ENCODE data around the gene NLRC5.
A peak's percentile ranks its signal among the peaks of the same experiment; 100 is the strongest.

NLRC5 gene

DNA sequence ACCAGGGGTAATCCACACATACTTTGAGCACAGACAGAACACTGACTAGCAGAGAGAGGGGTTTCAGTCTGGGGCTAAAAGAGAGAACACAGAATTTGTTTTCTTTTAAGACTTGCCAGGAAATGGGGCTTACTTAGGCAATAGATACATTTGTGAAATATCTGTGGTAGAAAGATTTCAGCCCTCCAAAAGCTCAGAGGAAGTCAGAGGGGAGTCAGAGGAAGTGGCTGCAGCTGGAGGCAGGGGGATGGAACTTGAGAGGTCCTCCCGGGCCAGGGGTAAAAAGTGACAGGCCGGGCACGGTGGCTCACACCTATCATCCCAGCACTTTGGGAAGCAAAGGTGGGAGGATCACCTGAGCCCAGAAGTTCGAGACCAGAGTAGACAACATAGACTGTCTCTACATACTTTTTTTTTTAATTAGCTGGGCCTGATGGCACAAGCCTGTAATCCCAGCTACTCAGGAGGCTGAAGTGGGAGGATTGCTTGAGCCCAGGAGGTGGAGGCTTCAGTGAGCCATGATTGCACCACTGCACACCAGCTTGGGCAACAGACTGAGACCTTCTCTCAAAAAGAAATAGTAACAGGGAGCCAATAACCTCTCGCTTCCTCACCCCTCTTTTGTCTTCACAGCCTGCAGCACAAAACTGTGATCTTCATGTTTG is 49.9 kb downstream of the NLRC5 start:
- Histone ChIP-seq H3K79me2 (ENCODE audit: control insufficient read depth, insufficient read depth, low read length, unreplicated experiment) (no peaks in the 10 kb centered on the region), H3K4me1 (ENCODE audit: control insufficient read depth, insufficient read depth, low read length, unreplicated experiment) (peaks cover 34% of the 10 kb centered on the region), H2AFZ (ENCODE audit: low read length, unreplicated experiment) (no peak overlapping the region), H3K4me3 (ENCODE audit: low read depth, low read length) (no peak overlapping the region), H3K27ac (ENCODE audit: low read depth, low read length) (peak overlapping the region; percentile 68), H3K27me3 (ENCODE audit: insufficient read depth, low read length) (no peaks in the 10 kb centered on the region), H3K36me3 (ENCODE audit: insufficient read depth, low read length) (peaks cover 27% of the 10 kb centered on the region)

DNA sequence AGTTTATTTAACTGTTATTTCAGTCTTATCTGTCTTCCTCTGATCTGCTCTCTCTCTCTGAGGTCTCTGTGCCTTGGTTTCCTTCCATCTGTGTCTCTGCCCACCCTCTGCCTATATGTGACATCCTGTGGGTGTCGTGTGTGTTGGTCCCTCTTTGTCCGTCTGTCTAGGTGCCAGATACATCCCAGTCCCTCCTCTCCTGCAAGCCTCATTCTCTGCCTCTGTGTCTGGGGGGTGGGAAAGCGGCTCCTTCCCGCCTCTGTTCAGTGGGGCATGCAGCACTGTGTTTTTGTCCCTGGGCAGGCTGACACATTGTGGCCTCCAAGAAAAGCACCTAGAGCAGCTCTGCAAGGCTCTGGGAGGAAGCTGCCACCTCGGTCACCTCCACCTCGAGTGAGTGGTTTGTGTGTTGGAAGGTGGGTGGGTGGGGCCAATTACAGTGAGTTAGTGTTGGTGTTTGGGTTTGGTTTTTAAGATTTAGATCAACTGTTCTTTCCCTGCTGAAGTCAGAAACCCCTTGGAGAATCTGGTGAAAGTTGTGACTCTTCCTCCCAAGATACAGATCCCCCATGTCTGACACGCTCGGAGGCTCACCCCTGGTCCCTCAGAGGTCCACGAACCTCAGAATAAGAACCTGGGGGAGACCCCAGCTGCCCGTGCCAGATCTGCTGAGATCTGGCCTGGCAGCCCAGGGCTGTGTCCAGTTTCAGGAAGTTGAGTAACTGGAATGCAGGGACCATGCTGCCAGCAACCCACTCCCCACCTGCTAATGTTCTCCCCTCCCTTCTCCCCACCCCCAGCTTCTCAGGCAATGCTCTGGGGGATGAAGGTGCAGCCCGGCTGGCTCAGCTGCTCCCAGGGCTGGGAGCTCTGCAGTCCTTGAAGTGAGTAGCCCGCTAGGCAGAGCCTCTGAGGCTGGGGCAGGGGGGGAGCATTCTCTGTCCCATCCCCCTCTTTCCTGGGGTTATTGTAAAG is 52.1 kb downstream of the NLRC5 start:
- peaks cover 29% of the 10 kb centered on the region for H3K36me3 ChIP-seq (ENCODE audit: insufficient read depth, low read length)
- peaks cover 34% of the 10 kb centered on the region for H3K4me1 ChIP-seq (ENCODE audit: control insufficient read depth, insufficient read depth, low read length, unreplicated experiment)
- no peaks in the 10 kb centered on the region for H3K79me2 ChIP-seq (ENCODE audit: control insufficient read depth, insufficient read depth, low read length, unreplicated experiment)
- H3K27ac ChIP-seq (ENCODE audit: low read depth, low read length) = no peak overlapping the region
- no peak overlapping the region for H2AFZ ChIP-seq (ENCODE audit: low read length, unreplicated experiment)
- H3K27me3 ChIP-seq (ENCODE audit: insufficient read depth, low read length) = no peaks in the 10 kb centered on the region
- H3K4me3 ChIP-seq (ENCODE audit: low read depth, low read length) = no peak overlapping the region

DNA sequence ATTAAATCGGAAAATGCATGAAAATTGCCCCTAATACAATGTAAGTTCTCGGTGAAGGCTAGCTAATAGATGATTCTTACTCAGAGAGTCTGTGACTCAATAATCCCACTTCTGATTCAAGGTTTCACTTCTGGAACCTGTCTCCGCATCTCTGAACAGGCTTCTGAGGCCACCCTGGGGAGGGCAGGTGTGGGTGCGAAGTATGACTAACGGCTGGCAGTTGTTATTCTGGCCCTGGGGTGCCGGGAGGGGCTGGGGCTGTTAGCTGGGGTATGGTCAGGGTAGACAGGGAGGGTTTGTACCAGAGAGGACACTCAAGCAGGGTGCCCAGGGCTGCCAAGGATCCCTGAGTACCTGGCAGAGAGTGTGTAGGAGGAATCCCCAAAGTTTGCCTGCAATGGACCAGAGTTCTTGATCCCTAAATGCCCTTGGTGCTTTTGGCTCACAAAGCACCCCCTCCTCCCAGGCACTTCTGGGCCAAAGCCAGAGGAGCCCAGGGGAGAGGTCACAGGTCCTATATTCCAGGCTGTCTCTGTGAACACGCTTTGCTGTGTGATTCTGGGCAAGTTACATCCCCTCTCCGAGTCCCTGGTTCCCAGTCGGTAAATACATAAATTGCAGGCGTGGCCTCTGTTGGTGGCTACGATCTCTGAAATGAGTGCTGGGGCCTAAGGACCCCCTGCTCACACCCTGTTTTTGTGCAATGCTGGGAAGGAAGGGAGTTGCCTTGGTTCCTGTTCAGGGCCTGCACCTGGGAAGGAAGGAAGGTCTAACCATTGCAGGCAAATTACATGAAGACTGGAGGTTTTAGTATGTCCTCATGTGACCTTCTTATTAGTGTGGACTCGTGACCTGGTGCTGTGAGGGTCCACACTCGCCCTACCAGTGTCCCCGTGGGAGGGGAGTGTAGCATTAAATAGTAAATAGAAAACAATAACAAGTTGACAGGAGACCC is 53.1 kb downstream of the NLRC5 start:
- Histone ChIP-seq H3K27ac (ENCODE audit: low read depth, low read length) (no peak overlapping the region), H3K4me1 (ENCODE audit: control insufficient read depth, insufficient read depth, low read length, unreplicated experiment) (peaks cover 25% of the 10 kb centered on the region), H3K27me3 (ENCODE audit: insufficient read depth, low read length) (no peaks in the 10 kb centered on the region), H3K4me3 (ENCODE audit: low read depth, low read length) (no peak overlapping the region), H3K79me2 (ENCODE audit: control insufficient read depth, insufficient read depth, low read length, unreplicated experiment) (no peaks in the 10 kb centered on the region), H3K36me3 (ENCODE audit: insufficient read depth, low read length) (peaks cover 26% of the 10 kb centered on the region), H2AFZ (ENCODE audit: low read length, unreplicated experiment) (no peak overlapping the region)

DNA sequence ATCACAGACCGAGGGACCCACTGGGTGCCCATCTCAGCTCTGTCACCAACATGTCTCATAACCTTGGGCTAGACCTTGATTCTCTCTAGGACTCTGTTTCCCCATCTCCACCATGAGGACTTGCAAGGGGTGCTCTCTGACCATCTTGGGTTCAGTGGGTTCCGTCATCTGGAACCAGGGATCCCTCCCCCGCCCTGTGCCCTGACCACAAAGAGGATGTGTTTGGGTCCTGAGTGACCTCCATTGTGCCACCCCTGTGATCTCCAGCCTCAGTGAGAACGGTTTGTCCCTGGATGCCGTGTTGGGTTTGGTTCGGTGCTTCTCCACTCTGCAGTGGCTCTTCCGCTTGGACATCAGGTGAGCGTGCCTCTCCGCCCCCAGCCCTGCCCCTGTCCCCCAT is 53.9 kb downstream of the NLRC5 start:
- Histone ChIP-seq H3K27me3 (ENCODE audit: insufficient read depth, low read length) (no peaks in the 10 kb centered on the region), H3K4me1 (ENCODE audit: control insufficient read depth, insufficient read depth, low read length, unreplicated experiment) (peaks cover 16% of the 10 kb centered on the region), H2AFZ (ENCODE audit: low read length, unreplicated experiment) (no peak overlapping the region), H3K79me2 (ENCODE audit: control insufficient read depth, insufficient read depth, low read length, unreplicated experiment) (no peaks in the 10 kb centered on the region), H3K27ac (ENCODE audit: low read depth, low read length) (no peak overlapping the region), H3K4me3 (ENCODE audit: low read depth, low read length) (no peak overlapping the region), H3K36me3 (ENCODE audit: insufficient read depth, low read length) (peaks cover 22% of the 10 kb centered on the region)

DNA sequence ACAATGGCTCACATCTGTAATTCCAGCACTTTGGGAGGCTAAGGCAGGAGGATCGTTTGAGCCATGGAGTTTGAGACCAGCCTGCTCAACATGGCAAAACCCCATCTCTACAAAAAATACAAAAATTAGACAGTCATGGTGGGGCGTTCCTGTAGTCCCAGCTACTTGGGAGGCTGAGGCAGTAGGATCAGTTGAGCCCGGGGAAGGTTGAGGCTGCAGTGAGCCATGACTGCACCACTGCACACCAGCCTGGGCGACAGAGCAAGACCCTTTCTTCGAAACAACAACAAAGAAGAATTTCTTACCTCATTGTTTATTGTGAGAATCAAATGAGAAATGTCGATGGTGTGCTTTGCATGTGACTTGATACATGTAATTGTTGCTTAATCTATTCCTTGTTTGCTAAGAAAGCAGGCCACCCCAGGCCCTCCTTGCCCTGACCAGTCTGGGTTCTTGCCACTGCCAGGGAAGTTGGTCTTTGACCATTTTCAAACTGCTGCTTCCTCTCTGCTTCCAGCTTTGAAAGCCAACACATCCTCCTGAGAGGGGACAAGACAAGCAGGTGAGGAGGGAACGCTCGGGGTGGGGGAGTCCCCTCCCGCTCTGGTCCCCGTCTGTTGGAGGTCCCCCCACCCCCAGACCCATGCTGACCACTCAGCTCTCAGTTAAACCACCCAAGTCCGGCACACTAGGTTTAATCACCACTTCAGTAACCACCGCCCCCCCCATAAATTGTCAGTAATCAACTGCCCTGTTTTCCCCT is 55.8 kb downstream of the NLRC5 start:
- Histone ChIP-seq H3K4me1 (ENCODE audit: control insufficient read depth, insufficient read depth, low read length, unreplicated experiment) (peaks cover 3% of the 10 kb centered on the region), H3K27ac (ENCODE audit: low read depth, low read length) (no peak overlapping the region), H2AFZ (ENCODE audit: low read length, unreplicated experiment) (no peak overlapping the region), H3K4me3 (ENCODE audit: low read depth, low read length) (no peak overlapping the region), H3K79me2 (ENCODE audit: control insufficient read depth, insufficient read depth, low read length, unreplicated experiment) (no peaks in the 10 kb centered on the region), H3K36me3 (ENCODE audit: insufficient read depth, low read length) (peaks cover 18% of the 10 kb centered on the region), H3K27me3 (ENCODE audit: insufficient read depth, low read length) (no peaks in the 10 kb centered on the region)

DNA sequence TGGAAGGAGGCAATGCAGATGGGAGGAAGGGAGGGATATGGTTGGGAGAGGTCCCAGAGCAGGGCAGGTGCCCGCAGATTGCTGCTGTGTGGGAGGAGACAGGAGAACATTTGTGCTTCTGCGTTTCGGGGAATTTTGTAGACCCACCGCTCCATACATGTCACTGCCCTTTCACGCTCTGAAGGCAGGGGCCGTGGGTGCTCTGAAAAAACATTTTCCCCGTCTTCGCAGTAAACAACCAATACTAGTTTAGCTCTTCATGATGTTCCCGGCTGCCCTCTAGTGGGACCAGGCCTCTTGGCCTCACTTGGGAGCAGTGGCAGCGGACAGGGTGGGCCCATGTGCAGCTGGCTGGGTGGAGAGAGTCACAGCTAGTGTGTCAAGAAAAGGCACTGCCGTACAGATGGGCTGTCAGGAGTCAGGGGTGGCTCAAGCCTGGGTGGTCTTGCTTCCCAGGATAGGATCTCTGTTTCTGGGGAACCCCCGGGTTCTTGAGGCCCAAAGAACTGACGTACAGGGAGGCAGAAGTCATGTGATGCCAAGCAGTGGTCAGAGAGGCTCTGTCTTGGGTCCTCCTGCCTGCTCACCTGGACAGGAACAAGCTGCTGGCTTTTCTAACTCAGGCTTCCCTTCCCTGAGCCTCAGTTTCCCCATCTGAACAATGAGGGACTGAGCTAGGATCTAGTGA is 56.5 kb downstream of the NLRC5 start:
- H3K27me3 ChIP-seq (ENCODE audit: insufficient read depth, low read length) = no peaks in the 10 kb centered on the region
- H3K4me1 ChIP-seq (ENCODE audit: control insufficient read depth, insufficient read depth, low read length, unreplicated experiment) = no peaks in the 10 kb centered on the region
- H3K79me2 ChIP-seq (ENCODE audit: control insufficient read depth, insufficient read depth, low read length, unreplicated experiment) = no peaks in the 10 kb centered on the region
- H2AFZ ChIP-seq (ENCODE audit: low read length, unreplicated experiment) = no peak overlapping the region
- no peak overlapping the region for H3K4me3 ChIP-seq (ENCODE audit: low read depth, low read length)
- peaks cover 12% of the 10 kb centered on the region for H3K36me3 ChIP-seq (ENCODE audit: insufficient read depth, low read length)
- H3K27ac ChIP-seq (ENCODE audit: low read depth, low read length) = no peak overlapping the region

DNA sequence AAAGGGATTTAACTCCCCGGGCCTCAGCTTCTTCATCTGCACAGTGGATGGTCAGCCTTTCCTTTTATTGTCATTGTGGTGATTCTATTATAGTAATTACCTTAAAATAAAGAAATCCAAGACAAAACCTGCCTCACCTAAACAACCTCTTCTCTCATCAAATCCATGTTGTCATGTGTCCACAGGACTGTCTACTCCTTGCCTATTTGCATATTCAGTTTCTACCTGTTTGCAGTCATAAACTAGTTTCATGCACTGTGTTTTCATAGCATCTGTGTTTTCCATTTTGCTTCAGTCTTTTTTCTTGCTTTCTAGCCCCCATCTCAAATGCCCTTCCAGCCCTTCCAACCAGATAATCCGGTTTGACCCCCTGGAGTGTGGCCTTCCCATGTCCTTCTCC is 58.7 kb downstream of the NLRC5 start:
- H2AFZ ChIP-seq (ENCODE audit: low read length, unreplicated experiment) = no peak overlapping the region
- no peak overlapping the region for H3K27ac ChIP-seq (ENCODE audit: low read depth, low read length)
- 0 out of 2 replicates have a peak, but pooled peaks cover 7% of the 10 kb centered on the region for H3K36me3 ChIP-seq (ENCODE audit: insufficient read depth, low read length)
- no peaks in the 10 kb centered on the region for H3K4me1 ChIP-seq (ENCODE audit: control insufficient read depth, insufficient read depth, low read length, unreplicated experiment)
- H3K27me3 ChIP-seq (ENCODE audit: insufficient read depth, low read length) = no peaks in the 10 kb centered on the region
- no peaks in the 10 kb centered on the region for H3K79me2 ChIP-seq (ENCODE audit: control insufficient read depth, insufficient read depth, low read length, unreplicated experiment)
- no peak overlapping the region for H3K4me3 ChIP-seq (ENCODE audit: low read depth, low read length)

DNA sequence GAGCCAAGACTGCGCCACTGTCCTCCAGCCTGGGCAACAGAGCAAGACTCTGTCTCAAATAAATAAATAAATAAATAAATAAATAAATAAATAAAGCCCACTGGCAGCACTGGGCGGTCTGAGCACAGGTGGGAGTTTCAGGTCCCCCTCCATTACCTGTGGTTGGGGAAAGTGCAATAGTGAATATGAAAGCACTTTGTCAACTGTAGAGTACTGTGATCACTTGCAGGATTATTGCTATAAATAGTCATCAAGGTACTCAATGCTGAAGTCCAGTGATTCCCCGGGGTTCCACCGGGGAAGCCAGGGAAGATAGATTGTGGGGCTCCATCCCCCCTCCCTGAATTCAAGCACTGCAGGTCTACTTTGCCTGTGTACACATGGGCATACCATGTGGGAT is 60.3 kb downstream of the NLRC5 start:
- no peaks in the 10 kb centered on the region for H3K27me3 ChIP-seq (ENCODE audit: insufficient read depth, low read length)
- no peak overlapping the region for H3K4me3 ChIP-seq (ENCODE audit: low read depth, low read length)
- no peak overlapping the region for H2AFZ ChIP-seq (ENCODE audit: low read length, unreplicated experiment)
- H3K4me1 ChIP-seq (ENCODE audit: control insufficient read depth, insufficient read depth, low read length, unreplicated experiment) = no peaks in the 10 kb centered on the region
- H3K27ac ChIP-seq (ENCODE audit: low read depth, low read length) = no peak overlapping the region
- 0 out of 2 replicates have a peak, but pooled peaks cover 5% of the 10 kb centered on the region for H3K36me3 ChIP-seq (ENCODE audit: insufficient read depth, low read length)
- H3K79me2 ChIP-seq (ENCODE audit: control insufficient read depth, insufficient read depth, low read length, unreplicated experiment) = no peaks in the 10 kb centered on the region

DNA sequence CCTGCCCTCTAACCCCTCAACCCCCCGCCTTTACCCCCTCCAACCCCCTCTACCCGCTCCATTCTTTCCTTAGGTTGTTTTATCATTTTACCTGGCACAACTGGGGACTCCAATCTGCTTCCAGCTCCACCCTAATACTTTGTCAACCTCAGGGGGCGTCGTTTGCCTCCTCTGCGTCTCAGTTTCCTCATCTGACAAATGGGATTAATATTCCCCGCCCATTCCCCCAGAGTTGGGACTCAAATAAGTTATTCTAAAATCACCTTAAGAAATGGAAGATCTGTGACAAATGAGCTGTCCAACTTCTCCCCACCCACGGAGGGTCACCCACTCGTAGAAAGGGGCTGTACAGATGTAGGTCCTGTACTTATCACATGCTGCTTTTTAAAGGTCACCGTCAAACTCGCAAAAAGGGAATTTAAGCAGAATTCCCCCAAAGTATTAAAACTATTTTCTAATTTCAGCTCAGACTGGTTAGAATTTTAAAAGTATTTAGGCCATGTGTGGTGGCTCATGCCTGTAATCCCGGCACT is 62.4 kb downstream of the NLRC5 start:
- 0 out of 2 replicates have a peak, but pooled peaks cover 5% of the 10 kb centered on the region for H3K36me3 ChIP-seq (ENCODE audit: insufficient read depth, low read length)
- H3K27me3 ChIP-seq (ENCODE audit: insufficient read depth, low read length) = no peaks in the 10 kb centered on the region

More for the DNA sequence above, 62.4 kb downstream of the NLRC5 start:
- Histone ChIP-seq H2AFZ (ENCODE audit: low read length, unreplicated experiment) (no peak overlapping the region), H3K4me1 (ENCODE audit: control insufficient read depth, insufficient read depth, low read length, unreplicated experiment) (no peaks in the 10 kb centered on the region), H3K27ac (ENCODE audit: low read depth, low read length) (no peak overlapping the region), H3K79me2 (ENCODE audit: control insufficient read depth, insufficient read depth, low read length, unreplicated experiment) (no peaks in the 10 kb centered on the region), H3K4me3 (ENCODE audit: low read depth, low read length) (no peak overlapping the region)

All from ACC112 (cell line).